HEK293T (cell line): Measurements from ENCODE around the gene STEAP1B.

Source experiments
- ARNT ChIP-seq: fragments of 450-650 bp; IDR thresholded peaks from 2 replicates; pipeline ENCODE4 v1.6.1; 2017; ENCODE audit warnings: mild to moderate bottlenecking
- BHLHE40 ChIP-seq: fragments of 450-650 bp; IDR thresholded peaks from 2 replicates; pipeline ENCODE4 v1.6.1; 2016; ENCODE audit warnings: mild to moderate bottlenecking, moderate library complexity, borderline replicate concordance
- CTBP1 ChIP-seq: fragments of 450-650 bp; IDR thresholded peaks from 2 replicates; pipeline ENCODE4 v1.6.1; 2016; ENCODE audit warnings: borderline replicate concordance
- ELF4 ChIP-seq: fragments of 450-650 bp; IDR thresholded peaks from 2 replicates; pipeline ENCODE4 v1.6.1; 2017; ENCODE audit warnings: antibody characterized with exemption
- FOXA1 ChIP-seq: fragments of 450-650 bp; IDR thresholded peaks from 2 replicates; pipeline ENCODE4 v1.6.1; 2016; ENCODE audit warnings: mild to moderate bottlenecking
- FOXK2 ChIP-seq: fragments of 450-650 bp; IDR thresholded peaks from 2 replicates; pipeline ENCODE4 v1.6.1; 2016; ENCODE audit warnings: mild to moderate bottlenecking
- FOXM1 ChIP-seq: fragments of 450-650 bp; IDR thresholded peaks from 2 replicates; pipeline ENCODE4 v1.6.1; 2017; ENCODE audit warnings: mild to moderate bottlenecking, borderline replicate concordance
- HDGF ChIP-seq: fragments of 450-650 bp; IDR thresholded peaks from 2 replicates; pipeline ENCODE4 v1.6.1; 2017; ENCODE audit warnings: antibody characterized with exemption, borderline replicate concordance
- LEF1 ChIP-seq: fragments of 450-650 bp; IDR thresholded peaks from 2 replicates; pipeline ENCODE4 v1.6.1; 2017; ENCODE audit warnings: mild to moderate bottlenecking, borderline replicate concordance
- NFRKB ChIP-seq: fragments of 450-650 bp; IDR thresholded peaks from 2 replicates; pipeline ENCODE4 v1.6.1; 2016; ENCODE audit warnings: mild to moderate bottlenecking, moderate library complexity
- SP1 ChIP-seq: fragments of 450-650 bp; IDR thresholded peaks from 2 replicates; pipeline ENCODE4 v1.6.1; 2017
- TARDBP ChIP-seq: fragments of 450-650 bp; IDR thresholded peaks from 2 replicates; pipeline ENCODE4 v1.6.1; 2016
- ZNF384 ChIP-seq: fragments of 450-650 bp; IDR thresholded peaks from 2 replicates; pipeline ENCODE4 v1.6.1; 2016

GRCh38 chr7:22499044-22499443 lies 944 bp downstream of the STEAP1B start:
- TF ChIP-seq NFRKB: no peak
- TF ChIP-seq LEF1: no peak
- no peak for TF ChIP-seq ZNF384
- TF ChIP-seq FOXK2: no peak
- no peak for TF ChIP-seq ARNT
- no peak for TF ChIP-seq FOXM1
- no peak for TF ChIP-seq FOXA1
- no peak for TF ChIP-seq ELF4
- TF ChIP-seq TARDBP: no peak
- TF ChIP-seq BHLHE40: no peak
- TF ChIP-seq HDGF: no peak
- TF ChIP-seq SP1: no peak
- TF ChIP-seq CTBP1: no peak
